Colonic mucosa (tissue), 4 donors: ENCODE measurements around the gene RBM47. TPM values are rescaled to one million over a fixed set of nuclear protein-coding genes. Genes with fewer than 3 reads are reported as not detected.
A peak's percentile ranks its signal among the peaks of the same experiment; 100 is the strongest.

Source experiments
- DNase-seq: peaks from one replicate; pipeline ENCODE4 v3.0.0-alpha.2; 2020
- H3K27ac ChIP-seq: fragments of 200-600 bp; one replicate; pipeline ENCODE4 v1.8.0; 2021
- H3K27me3 ChIP-seq: fragments of 200-600 bp; one replicate; pipeline ENCODE4 v1.8.0; 2021
- H3K36me3 ChIP-seq: fragments of 200-600 bp; one replicate; pipeline ENCODE4 v1.8.0; 2021
- H3K4me1 ChIP-seq: fragments of 200-600 bp; one replicate; pipeline ENCODE4 v1.8.0; 2021; ENCODE audit warnings: mild to moderate bottlenecking
- H3K4me3 ChIP-seq: fragments of 200-600 bp; one replicate; pipeline ENCODE4 v1.8.0; 2021
- H3K9ac ChIP-seq, 2 donors: one replicate each; pipeline ENCODE4 v1.7.0; 2013; ENCODE audit warnings: control low read depth in 2 of 2, low read depth in 2 of 2, low read length in 2 of 2
- H3K9me3 ChIP-seq: fragments of 200-600 bp; one replicate; pipeline ENCODE4 v1.8.0; 2021
- CTCF ChIP-seq: fragments of 200-600 bp; IDR thresholded peaks from one replicate; pipeline ENCODE4 v1.8.0; 2022; ENCODE audit warnings: antibody characterized with exemption, mild to moderate bottlenecking
- intact Hi-C: fragments of 100-400 bp; cut with DNase I; formaldehyde crosslinking; loops from one replicate; pipeline ENCODE4 v1.14.1; 2022
- total RNA-seq, 2 donors: library from RNA; stranded (reverse); fragmentation: NEBNext Ultra II Directional in 1 of 2; extraction: Animal tissue kit (Norgen Biotek cat#: 25700) in 1 of 2; gene quantifications; one replicate each; pipeline ENCODE4 v1.2.1, GENCODE V29; 2021
- donor health status: healthy.
- donor health status: DM: no; HTN: no; CAD: no.
- donor health status: DM: no; HTN: no; CAD: no.

Gene RBM47
- total RNA-seq, 2 donors from 2014 or later: 279 to 281 TPM

- no peaks in the 10 kb centered on the region for H3K9me3 ChIP-seq
- no peak overlapping the region for H3K27ac ChIP-seq
- H3K4me1 ChIP-seq: no peaks in the 10 kb centered on the region
- no peak overlapping the region for H3K4me3 ChIP-seq
- no peak for TF ChIP-seq CTCF
- no peak overlapping the region for H3K9ac ChIP-seq
- H3K36me3 ChIP-seq: no peaks in the 10 kb centered on the region
- DNase-seq: no peak
- no peaks in the 10 kb centered on the region for H3K27me3 ChIP-seq
- intact Hi-C loops: no loop called here
These were observed 93.6 kb downstream of the RBM47 start for GRCh38 chr4:40536032-40536431.

DNA sequence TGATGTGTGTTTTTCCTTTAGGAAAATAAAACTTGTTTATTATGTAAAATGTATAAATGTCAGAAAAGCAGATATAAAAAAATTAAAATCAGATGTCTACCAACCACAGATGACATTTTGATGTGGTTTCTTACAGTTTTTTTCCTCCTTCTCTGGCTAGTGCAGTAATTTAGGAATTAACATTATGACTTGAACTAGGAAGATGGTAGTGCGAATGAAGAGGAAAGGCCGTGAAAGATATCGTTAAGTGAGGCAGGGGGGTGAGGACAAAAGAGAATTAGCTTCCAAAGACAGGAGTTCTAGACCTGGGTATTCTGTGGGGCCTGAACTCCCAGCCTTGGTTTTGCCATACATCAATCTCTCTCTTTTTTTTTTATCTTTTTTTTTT is 98.0 kb downstream of the RBM47 start:
- no peaks in the 10 kb centered on the region for H3K36me3 ChIP-seq
- no peaks in the 10 kb centered on the region for H3K27me3 ChIP-seq
- DNase-seq: no peak
- H3K9ac ChIP-seq: no peak overlapping the region
- intact Hi-C loops: no loop called here
- H3K4me3 ChIP-seq: no peak overlapping the region
- H3K9me3 ChIP-seq: no peaks in the 10 kb centered on the region
- no peaks in the 10 kb centered on the region for H3K4me1 ChIP-seq
- peak overlapping the region; percentile 69 for H3K27ac ChIP-seq
- no peak for TF ChIP-seq CTCF

DNA sequence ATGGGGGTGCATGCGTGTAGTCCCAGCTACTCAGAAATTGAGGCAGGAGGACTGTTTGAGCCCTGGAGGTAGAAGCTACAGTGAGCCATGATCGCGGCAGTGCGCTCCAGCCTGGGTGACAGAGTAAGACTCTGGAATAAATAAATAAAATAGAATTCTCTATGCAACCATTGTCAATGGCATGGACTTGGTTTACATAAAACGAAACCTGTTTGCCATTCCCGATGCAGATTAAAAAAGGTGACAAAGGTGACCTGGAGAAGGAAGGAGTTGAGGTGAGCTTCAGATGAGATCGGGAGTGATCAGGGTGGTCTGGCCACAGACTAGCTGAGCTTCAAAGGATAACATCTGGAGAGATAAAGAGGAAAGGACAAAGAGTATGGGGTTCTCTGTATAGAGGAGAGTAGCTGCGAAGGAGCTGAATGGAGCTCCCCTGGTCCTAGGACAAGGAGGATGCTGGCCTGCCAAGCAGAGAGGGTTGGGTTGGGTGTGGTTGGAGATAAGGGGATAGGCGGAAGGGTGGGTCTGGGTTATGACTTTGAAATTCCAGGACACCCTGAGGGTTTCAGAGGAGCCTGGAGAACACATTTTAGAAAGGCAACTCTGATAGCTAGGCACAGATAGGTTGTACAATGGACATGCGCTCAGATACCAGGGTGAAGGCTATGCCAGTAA is 98.6 kb downstream of the RBM47 start:
- H3K27ac ChIP-seq: peak overlapping the region; percentile 69
- H3K4me1 ChIP-seq: no peaks in the 10 kb centered on the region
- H3K9ac ChIP-seq: peak overlapping the region in 1 of 2 donors; percentile 78
- no peaks in the 10 kb centered on the region for H3K27me3 ChIP-seq
- no peaks in the 10 kb centered on the region for H3K36me3 ChIP-seq
- intact Hi-C loops: no loop called here
- no peak for TF ChIP-seq CTCF
- H3K9me3 ChIP-seq: no peaks in the 10 kb centered on the region
- DNase-seq: peak; percentile 89
- no peak overlapping the region for H3K4me3 ChIP-seq

- intact Hi-C loops: no loop called here
- no peak overlapping the region for H3K9ac ChIP-seq
These were observed 102.9 kb downstream of the RBM47 start for GRCh38 chr4:40526741-40527140.

DNA sequence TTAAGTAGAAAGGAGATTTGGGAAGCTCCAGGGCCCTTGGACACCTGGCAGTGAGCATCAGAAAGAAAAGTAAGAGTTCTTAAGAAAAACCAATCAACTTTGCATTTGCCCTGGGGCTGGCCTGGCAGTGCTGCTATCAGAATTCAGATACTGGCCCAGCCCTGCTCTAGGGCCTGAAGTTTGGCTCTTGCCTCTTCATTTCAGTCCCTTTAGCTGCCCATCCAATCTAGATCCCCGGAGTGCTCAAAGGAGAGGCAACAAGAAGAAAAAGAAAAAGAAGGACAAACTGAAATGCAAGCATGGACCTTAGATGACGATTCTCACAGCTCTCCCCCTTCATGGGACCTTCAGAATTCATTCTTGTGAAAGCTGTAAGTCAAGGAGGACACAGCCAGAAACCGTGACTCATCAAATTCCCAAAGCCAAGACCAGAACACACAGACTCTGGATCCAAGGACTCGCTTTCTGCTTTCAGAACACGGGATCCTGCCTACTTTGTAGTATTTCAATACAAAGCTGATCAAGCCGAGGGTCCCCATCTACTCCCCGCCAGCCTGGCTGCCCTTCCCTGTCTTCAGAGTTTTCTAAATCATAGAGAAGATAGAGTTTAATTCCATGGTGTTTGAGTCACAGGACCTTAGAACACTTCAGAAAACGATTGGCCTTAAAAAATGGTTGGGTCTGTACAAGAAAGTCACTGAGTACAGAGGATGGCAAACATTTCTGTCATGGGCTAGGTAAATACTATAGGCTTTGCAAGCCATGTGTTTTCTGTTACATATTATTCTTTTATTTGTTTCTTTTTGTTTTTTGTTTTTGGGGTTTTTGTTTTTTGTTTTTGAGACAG is 103.7 kb downstream of the RBM47 start:
- no peak overlapping the region for H3K4me3 ChIP-seq
- DNase-seq: no peak
- intact Hi-C loops: no loop called here

More at GRCh38 chr4:40526741-40527140, 102.9 kb downstream of the RBM47 start:
- no peak for TF ChIP-seq CTCF
- Histone ChIP-seq H3K36me3 (no peaks in the 10 kb centered on the region), H3K9me3 (no peaks in the 10 kb centered on the region), H3K4me1 (no peaks in the 10 kb centered on the region), H3K27me3 (no peaks in the 10 kb centered on the region), H3K4me3 (no peak overlapping the region), H3K27ac (no peak overlapping the region)
- no peak for DNase-seq

More for the DNA sequence above, 103.7 kb downstream of the RBM47 start:
- TF ChIP-seq CTCF: no peak
- Histone ChIP-seq H3K9ac (peak overlapping the region in 1 of 2 donors; percentile 46), H3K27me3 (no peaks in the 10 kb centered on the region), H3K27ac (no peak overlapping the region), H3K9me3 (no peaks in the 10 kb centered on the region), H3K36me3 (no peaks in the 10 kb centered on the region), H3K4me1 (no peaks in the 10 kb centered on the region)
